MM.1S (cell line): Measurements from ENCODE around the gene SYK.

Experiments
- DNase-seq: peaks from one replicate; pipeline ENCODE4 v3.0.0-alpha.2; 2015
- H2AFZ ChIP-seq: fragments of 300-600 bp; sonication (generic); 2 replicates; pipeline ENCODE4 v1.6.0; 2016; ENCODE audit warnings: antibody characterized with exemption, low read length
- H3F3A ChIP-seq: fragments of 300-600 bp; sonication (generic); 2 replicates; pipeline ENCODE4 v1.6.1; 2016; ENCODE audit warnings: mild to moderate bottlenecking, antibody characterized with exemption, low read length, moderate library complexity, mixed read lengths; ENCODE audit not compliant: insufficient read depth
- H3K27ac ChIP-seq: fragments of 300-600 bp; sonication (generic); 2 replicates; pipeline ENCODE4 v1.5.1; 2016; ENCODE audit warnings: mild to moderate bottlenecking, low read length
- H3K27me3 ChIP-seq: fragments of 300-600 bp; sonication (generic); replicated peaks from 2 replicates; pipeline ENCODE4 v1.6.0; 2016; ENCODE audit warnings: low read length; ENCODE audit not compliant: insufficient read depth
- H3K36me3 ChIP-seq: fragments of 300-600 bp; sonication (generic); replicated peaks from 2 replicates; pipeline ENCODE4 v1.6.1; 2016; ENCODE audit warnings: mild to moderate bottlenecking, low read length, mixed read lengths; ENCODE audit not compliant: insufficient read depth
- H3K4me1 ChIP-seq: fragments of 300-600 bp; sonication (generic); 2 replicates; pipeline ENCODE4 v1.6.1; 2016; ENCODE audit warnings: low read length, mixed read lengths
- H3K4me2 ChIP-seq: fragments of 300-600 bp; sonication (generic); 2 replicates; pipeline ENCODE4 v1.6.0; 2016; ENCODE audit warnings: low read depth, low read length
- H3K4me3 ChIP-seq: fragments of 300-600 bp; sonication (generic); 2 replicates; pipeline ENCODE4 v1.5.1; 2016; ENCODE audit warnings: low read length, mixed read lengths
- H3K79me2 ChIP-seq: fragments of 300-600 bp; sonication (generic); 2 replicates; pipeline ENCODE4 v1.6.1; 2016; ENCODE audit warnings: mixed run types, low read length, mixed read lengths
- H3K9ac ChIP-seq: fragments of 300-600 bp; sonication (generic); 2 replicates; pipeline ENCODE4 v1.6.1; 2016; ENCODE audit warnings: low read length, mixed read lengths
- H3K9me2 ChIP-seq: fragments of 300-600 bp; sonication (generic); replicated peaks from 2 replicates; pipeline ENCODE4 v1.6.1; 2016; ENCODE audit warnings: mild to moderate bottlenecking, low read length, mixed read lengths; ENCODE audit not compliant: insufficient read depth
- H3K9me3 ChIP-seq: fragments of 300-600 bp; sonication (generic); replicated peaks from 2 replicates; pipeline ENCODE4 v1.6.1; 2016; ENCODE audit warnings: mild to moderate bottlenecking, low read length, mixed read lengths; ENCODE audit not compliant: insufficient read depth
- H4K20me1 ChIP-seq: fragments of 300-600 bp; sonication (generic); 2 replicates; pipeline ENCODE4 v1.6.1; 2016; ENCODE audit warnings: mild to moderate bottlenecking, low read length, moderate library complexity, mixed read lengths; ENCODE audit not compliant: insufficient read depth
- CTCF ChIP-seq: fragments of 300-600 bp; sonication (generic); IDR thresholded peaks from 2 replicates; pipeline ENCODE4 v1.5.1; 2016; ENCODE audit warnings: antibody characterized with exemption, low read length, mixed read lengths
- EZH2 ChIP-seq: fragments of 300-600 bp; sonication (generic); optimal IDR thresholded peaks from 2 replicates; pipeline ENCODE3; 2017; ENCODE audit warnings: low read depth, mild to moderate bottlenecking, antibody characterized with exemption, low read length, mixed read lengths
- EZH2phosphoT487 ChIP-seq: fragments of 300-600 bp; sonication (generic); IDR thresholded peaks from 2 replicates; pipeline ENCODE4 v1.6.1; 2018; ENCODE audit warnings: antibody characterized with exemption, low read length

SYK gene

GRCh38 chr9:90807006-90807405, 5.4 kb downstream of the SYK start:
- Histone ChIP-seq H3K4me3 (no peak overlapping the region), H3K27me3 (no peaks in the 10 kb centered on the region), H3K79me2 (peaks cover 91% of the 10 kb centered on the region), H3K9me3 (no peaks in the 10 kb centered on the region), H3K4me2 (no peak overlapping the region), H3K9ac (no peak overlapping the region), H3K9me2 (no peaks in the 10 kb centered on the region), H3K27ac (no peak overlapping the region), H3K36me3 (no peaks in the 10 kb centered on the region), H2AFZ (no peak overlapping the region), H3F3A (peaks cover 10% of the 10 kb centered on the region), H3K4me1 (peaks cover 6% of the 10 kb centered on the region; the same call in 1 of the 2 replicates), H4K20me1 (no peaks in the 10 kb centered on the region)
- TF ChIP-seq EZH2phosphoT487 (no peak), CTCF (no peak), EZH2 (no peak)
- DNase-seq: no peak

- no peaks in the 10 kb centered on the region for H3K9me2 ChIP-seq
- H3K27ac ChIP-seq: no peak overlapping the region
- peaks cover 92% of the 10 kb centered on the region for H3K79me2 ChIP-seq
Observed at GRCh38 chr9:90808398-90808797, 6.8 kb downstream of the SYK start.

GRCh38 chr9:90808890-90809685, 7.5 kb downstream of the SYK start:
- H3K27me3 ChIP-seq: no peaks in the 10 kb centered on the region
- no peak overlapping the region for H3K9ac ChIP-seq
- H3K4me3 ChIP-seq: no peak overlapping the region
- no peaks in the 10 kb centered on the region for H3K36me3 ChIP-seq
- H3K27ac ChIP-seq: no peak overlapping the region
- no peak overlapping the region for H3K4me2 ChIP-seq
- no peaks in the 10 kb centered on the region for H3K9me3 ChIP-seq
- no peak for DNase-seq
- no peaks in the 10 kb centered on the region for H4K20me1 ChIP-seq
- no peaks in the 10 kb centered on the region for H3K9me2 ChIP-seq
- H3K79me2 ChIP-seq: peaks cover 91% of the 10 kb centered on the region
- no peak overlapping the region for H2AFZ ChIP-seq
- H3K4me1 ChIP-seq: peaks cover 6% of the 10 kb centered on the region; the same call in 1 of the 2 replicates
- TF ChIP-seq EZH2 (no peak), EZH2phosphoT487 (no peak), CTCF (no peak)
- H3F3A ChIP-seq: no peaks in the 10 kb centered on the region

More at GRCh38 chr9:90808398-90808797, 6.8 kb downstream of the SYK start:
- no peaks in the 10 kb centered on the region for H3K36me3 ChIP-seq
- no peak for TF ChIP-seq EZH2
- no peak for TF ChIP-seq CTCF
- no peak for TF ChIP-seq EZH2phosphoT487
- no peak overlapping the region for H3K4me3 ChIP-seq
- H3K4me1 ChIP-seq: peaks cover 6% of the 10 kb centered on the region; the same call in 1 of the 2 replicates
- H3K9ac ChIP-seq: no peak overlapping the region
- H2AFZ ChIP-seq: no peak overlapping the region
- no peak for DNase-seq
- H3K9me3 ChIP-seq: no peaks in the 10 kb centered on the region
- H4K20me1 ChIP-seq: no peaks in the 10 kb centered on the region
- no peak overlapping the region for H3K4me2 ChIP-seq
- no peaks in the 10 kb centered on the region for H3K27me3 ChIP-seq
- H3F3A ChIP-seq: peaks cover 6% of the 10 kb centered on the region
